IMR-90 (cell line): ENCODE measurements around the gene ABCC4. TPM values are rescaled to one million over a fixed set of nuclear protein-coding genes. Genes with fewer than 3 reads are reported as not detected.

Experiments
- ATAC-seq: fragments of 200-7000 bp; cut with Tn5 transposase; 2 replicates; pipeline ENCODE4 v1.9.1; 2020; ENCODE audit warnings: low read depth, mild to moderate bottlenecking, moderate library complexity
- BruUV-seq: library from RNA; stranded (reverse); fragments of 400-500 nt; replicated peaks from 2 replicates; lab custom pipeline; 2021; lab: Mats Ljungman, UMichigan
- CTCF ChIA-PET: fragments of 300-600 bp; formaldehyde crosslinking; extraction: SDS; loops from one replicate; lab custom pipeline; 2021; ENCODE audit warnings: antibody characterized with exemption; lab: Yijun Ruan, JAX
- POLR2A ChIA-PET: fragments of 300-600 bp; sonication (Branson Sonifier 250); formaldehyde crosslinking; loops from one replicate; lab custom pipeline; 2022; ENCODE audit warnings: antibody characterized with exemption; ENCODE audit not compliant: unreplicated experiment; lab: Charles Lee
- DNase-seq: peaks from one replicate; pipeline ENCODE4 v3.0.0; 2013
- H2AFZ ChIP-seq: replicated peaks from 2 replicates; pipeline ENCODE3; 2013; ENCODE audit warnings: low read length, mild to moderate bottlenecking; ENCODE audit not compliant: poor library complexity
- H2AK5ac ChIP-seq: 2 replicates; pipeline ENCODE4 v1.6.1; 2013; ENCODE audit warnings: low read depth, low read length, inconsistent platforms
- H2AK9ac ChIP-seq: replicated peaks from 2 replicates; pipeline ENCODE3; 2013; ENCODE audit warnings: mild to moderate bottlenecking, low read depth, low read length, moderate library complexity; ENCODE audit not compliant: poor library complexity
- H2BK120ac ChIP-seq: 2 replicates; pipeline ENCODE4 v1.6.1; 2013; ENCODE audit warnings: low read depth, low read length, inconsistent platforms
- H2BK15ac ChIP-seq: 3 replicates; pipeline ENCODE4 v1.6.1; 2013; ENCODE audit warnings: low read depth, low read length, inconsistent platforms
- H2BK20ac ChIP-seq: 2 replicates; pipeline ENCODE4 v1.6.1; 2013; ENCODE audit warnings: low read depth, mild to moderate bottlenecking, inconsistent platforms, low read length, moderate library complexity
- H2BK5ac ChIP-seq: 2 replicates; pipeline ENCODE4 v1.6.1; 2013; ENCODE audit warnings: mild to moderate bottlenecking, low read depth, low read length, inconsistent platforms; ENCODE audit not compliant: poor library complexity, severe bottlenecking
- H3K14ac ChIP-seq: replicated peaks from 2 replicates; pipeline ENCODE4 v1.6.1; 2013; ENCODE audit warnings: low read depth, low read length, inconsistent platforms
- H3K18ac ChIP-seq: 2 replicates; pipeline ENCODE4 v1.6.1; 2013; ENCODE audit warnings: low read depth, low read length, control low read depth
- H3K23ac ChIP-seq: 2 replicates; pipeline ENCODE4 v1.6.1; 2013; ENCODE audit warnings: low read depth, low read length, inconsistent platforms
- H3K27ac ChIP-seq: 2 replicates; pipeline ENCODE4 v1.5.1; 2013; ENCODE audit warnings: mild to moderate bottlenecking, control low read depth, low read length; ENCODE audit not compliant: insufficient read depth
- H3K27me3 ChIP-seq: 2 replicates; pipeline ENCODE4 v1.6.1; 2013; ENCODE audit warnings: low read length; ENCODE audit not compliant: control insufficient read depth, insufficient read depth
- H3K36me3 ChIP-seq: 2 replicates; pipeline ENCODE4 v1.6.1; 2013; ENCODE audit warnings: low read length, mixed read lengths; ENCODE audit not compliant: control insufficient read depth, insufficient read depth
- H3K4ac ChIP-seq: 2 replicates; pipeline ENCODE4 v1.6.1; 2013; ENCODE audit warnings: low read depth, low read length, inconsistent platforms
- H3K4me1 ChIP-seq: 2 replicates; pipeline ENCODE4 v1.6.1; 2013; ENCODE audit warnings: low read length, mixed read lengths; ENCODE audit not compliant: control insufficient read depth, insufficient read depth
- H3K4me2 ChIP-seq: 2 replicates; pipeline ENCODE4 v1.6.1; 2013; ENCODE audit warnings: low read depth, mild to moderate bottlenecking, control low read depth, low read length, moderate library complexity
- H3K4me3 ChIP-seq: 2 replicates; pipeline ENCODE4 v1.5.1; 2013; ENCODE audit warnings: low read depth, mild to moderate bottlenecking, control low read depth, low read length, moderate library complexity; ENCODE audit not compliant: insufficient read depth
- H3K56ac ChIP-seq: 2 replicates; pipeline ENCODE4 v1.6.1; 2013; ENCODE audit warnings: low read length, inconsistent platforms; ENCODE audit not compliant: insufficient read depth; ENCODE audit errors: extremely low read depth
- H3K79me1 ChIP-seq, 2 experiments: 2 replicates each; pipeline ENCODE4 v1.6.1; 2013; ENCODE audit warnings: low read length in 2 of 2, inconsistent platforms in 1 of 2, low read depth in 1 of 2
- H3K9ac ChIP-seq: 2 replicates; pipeline ENCODE4 v1.6.1; 2013; ENCODE audit warnings: low read depth, low read length, control low read depth
- H3K9me1 ChIP-seq: 2 replicates; pipeline ENCODE4 v1.6.1; 2013; ENCODE audit warnings: low read length, inconsistent platforms; ENCODE audit not compliant: insufficient read depth
- H3K9me3 ChIP-seq: 2 replicates; pipeline ENCODE4 v1.6.1; 2013; ENCODE audit warnings: low read length; ENCODE audit not compliant: control insufficient read depth, insufficient read depth
- H4K20me1 ChIP-seq: 2 replicates; pipeline ENCODE4 v1.6.1; 2013; ENCODE audit warnings: low read length, inconsistent platforms; ENCODE audit not compliant: insufficient read depth
- H4K5ac ChIP-seq: 2 replicates; pipeline ENCODE4 v1.6.1; 2013; ENCODE audit warnings: mild to moderate bottlenecking, low read depth, low read length, control low read depth
- H4K8ac ChIP-seq, 2 experiments: 2 replicates each; pipeline ENCODE4 v1.6.1; 2013; ENCODE audit warnings: low read depth in 2 of 2, low read length in 2 of 2, control low read depth in 1 of 2, inconsistent platforms in 1 of 2
- H4K91ac ChIP-seq: 2 replicates; pipeline ENCODE4 v1.6.1; 2013; ENCODE audit warnings: low read depth, low read length, inconsistent platforms; ENCODE audit not compliant: insufficient read depth
- FOS ChIP-seq: fragments of 150-350 bp; IDR thresholded peaks from 2 replicates; pipeline ENCODE4 v1.6.1; 2016; ENCODE audit warnings: low read depth, low read length
- MAFK ChIP-seq: IDR thresholded peaks from 2 replicates; pipeline ENCODE4 v1.6.1; 2012; ENCODE audit warnings: low read depth, low read length, improper control_type of control experiment
- NFE2L2 ChIP-seq: fragments of 150-350 bp; IDR thresholded peaks from 2 replicates; pipeline ENCODE4 v1.6.1; 2016; ENCODE audit warnings: low read depth, mild to moderate bottlenecking, low read length
- RCOR1 ChIP-seq: IDR thresholded peaks from 2 replicates; pipeline ENCODE4 v1.6.1; 2012; ENCODE audit warnings: mild to moderate bottlenecking, low read length, improper control_type of control experiment; ENCODE audit not compliant: insufficient replicate concordance
- RFX5 ChIP-seq: IDR thresholded peaks from 2 replicates; pipeline ENCODE4 v1.8.0; 2012; ENCODE audit warnings: low read depth, mild to moderate bottlenecking, low read length, moderate library complexity
- USF2 ChIP-seq: fragments of 150-350 bp; IDR thresholded peaks from 2 replicates; pipeline ENCODE4 v1.6.1; 2017; ENCODE audit warnings: mild to moderate bottlenecking, antibody characterized with exemption, low read length, low read depth
- WGBS, 2 experiments: methylation state at CpG; one replicate each; pipeline versions ENCODE4 v1.1.5 to v1.1.7; 2013; ENCODE audit warnings: missing lambda C conversion rate in 2 of 2; ENCODE audit not compliant: insufficient read length in 1 of 2; ENCODE audit errors: extremely low coverage in 2 of 2; 5-methylcytosine and 5-hydroxymethylcytosine counted together
- dilution Hi-C: fragments of 300-500 bp; cut with HindIII; formaldehyde crosslinking; loops from one replicate; pipeline ENCODE4 v1.14.3; 2018; ENCODE audit warnings: low sequenced_read_pairs; ENCODE audit not compliant: unreplicated experiment
- in situ Hi-C: fragments of 300-500 bp; cut with MboI; formaldehyde crosslinking; loops from 3 replicates; pipeline ENCODE4 v1.14.3; 2019; ENCODE audit warnings: low sequenced_read_pairs, inconsistent platforms, mixed read lengths
- intact Hi-C: fragments of 100-400 bp; cut with micrococcal nuclease; formaldehyde crosslinking; loops from 2 replicates; pipeline ENCODE4 v1.10.0; 2022
- polyA plus RNA-seq, 3 experiments: library from polyadenylated mRNA; depleted of rRNA; stranded (reverse); fragments of >200 nt; gene quantifications; 2 replicates each; pipeline ENCODE4 v1.2.3, GENCODE V29; 2012; ENCODE audit warnings: low replicate concordance in 1 of 3
- total RNA-seq: library from RNA; depleted of rRNA; stranded (reverse); fragments of >200 nt; gene quantifications from 2 replicates; pipeline ENCODE4 v1.2.3, GENCODE V29; 2012

The ABCC4 gene
- total and polyA plus RNA-seq, 2 of the 4 experiments (the other 2 are of a cell fraction): 16.6 to 41.4 TPM

- ChIA-PET POLR2A (no interaction called here), CTCF (no interaction called here)
- Histone ChIP-seq H2BK15ac (no peak overlapping the region), H4K91ac (no peak overlapping the region), H4K20me1 (no peaks in the 10 kb centered on the region), H2BK20ac (no peak overlapping the region), H3K9me3 (no peaks in the 10 kb centered on the region), H3K27ac (no peak overlapping the region), H2BK5ac (no peak overlapping the region), H2BK120ac (no peak overlapping the region), H4K8ac (no peak overlapping the region), H3K36me3 (no peaks in the 10 kb centered on the region), H3K18ac (no peak overlapping the region), H3K4me1 (no peaks in the 10 kb centered on the region; the same call in 1 of the 2 replicates), H3K4me2 (no peak overlapping the region), H3K4me3 (no peak overlapping the region), H3K27me3 (no peaks in the 10 kb centered on the region), H3K79me1 (no peaks in the 10 kb centered on the region), H3K14ac (0 out of 2 replicates have a peak overlapping the region, but pooled peaks have one; percentile 28), H3K23ac (no peak overlapping the region), H3K56ac (no peak overlapping the region), H2AFZ (no peak overlapping the region), H3K9me1 (no peaks in the 10 kb centered on the region; the same call in 1 of the 2 replicates), H2AK9ac (no peak overlapping the region), H2AK5ac (no peak overlapping the region), H3K4ac (no peak overlapping the region), H3K9ac (no peak overlapping the region), H4K5ac (no peak overlapping the region)
- DNase-seq: no peak
- no peak for ATAC-seq
- TF ChIP-seq USF2 (no peak), NFE2L2 (no peak), MAFK (no peak), RCOR1 (no peak), FOS (no peak), RFX5 (no peak)
- intact Hi-C loops (no loop called here), in situ Hi-C loops (no loop called here), dilution Hi-C loops (no loop called here)
- no CpG with 5 or more reads among the region's 3 CpGs for WGBS, 2 experiments
- BruUV-seq: no TSS peak
Measured at GRCh38 chr13:95337597-95337996, 36.3 kb upstream of the ABCC4 start.
